ENCODE measurements around the gene FBXL14. TPM values are rescaled to one million over a fixed set of nuclear protein-coding genes. Genes with fewer than 3 reads are reported as not detected.
A peak's percentile ranks its signal among the peaks of the same experiment; 100 is the strongest.

The FBXL14 gene
- total and polyA plus RNA-seq, 2 of the 13 experiments (the other 11 are each of a cell fraction or from before 2014, with no cell fraction given) = 7.0 to 7.4 TPM

GRCh38 chr12:1594006-1594260 is 448 bp downstream of the FBXL14 start (continued):
- TF ChIP-seq ZBTB10 (CRISPR knock-in tag; IDR thresholded peaks at IDR 0.05; ENCODE audit: borderline replicate concordance) = no peak
- 0 out of 2 replicates have a peak, but pooled peaks have one; percentile 12 for TF ChIP-seq ZNF709 (CRISPR knock-in tag; IDR thresholded peaks at IDR 0.05)
- 0 out of 2 replicates have a peak, but pooled peaks have one; percentile 11 for TF ChIP-seq ERF (CRISPR knock-in tag; IDR thresholded peaks at IDR 0.05)
- no peak for TF ChIP-seq ZNF10 (CRISPR knock-in tag; IDR thresholded peaks at IDR 0.05; ENCODE audit: borderline replicate concordance, low read depth)
- TF ChIP-seq ZNF740 (CRISPR knock-in tag; IDR thresholded peaks at IDR 0.05) = 0 out of 2 replicates have a peak, but pooled peaks have one; percentile 44
- TF ChIP-seq ZNF232 (CRISPR knock-in tag; IDR thresholded peaks at IDR 0.05; ENCODE audit: borderline replicate concordance) = no peak
- TF ChIP-seq NFYB (CRISPR knock-in tag; IDR thresholded peaks at IDR 0.05) = no peak
- no peak for TF ChIP-seq ZKSCAN8 (CRISPR knock-in tag; IDR thresholded peaks at IDR 0.05; ENCODE audit: borderline replicate concordance)
- TF ChIP-seq ZNF792 (CRISPR knock-in tag; IDR thresholded peaks at IDR 0.05) = no peak
- no peak for TF ChIP-seq GABPB1 (CRISPR knock-in tag; IDR thresholded peaks at IDR 0.05)
- no peak for TF ChIP-seq PRDM10 (CRISPR knock-in tag; IDR thresholded peaks at IDR 0.05; ENCODE audit: low read depth)
- no peak for TF ChIP-seq ZNF841 (CRISPR knock-in tag; IDR thresholded peaks at IDR 0.05; ENCODE audit: borderline replicate concordance)
- TF ChIP-seq SIN3B (IDR thresholded peaks at IDR 0.05; ENCODE audit: low read length) = 0 out of 2 replicates have a peak, but pooled peaks have one; percentile 5
- no peak for TF ChIP-seq MXD1 (CRISPR knock-in tag; IDR thresholded peaks at IDR 0.05)
- TF ChIP-seq EEA1 (CRISPR knock-in tag; IDR thresholded peaks at IDR 0.05; ENCODE audit: borderline replicate concordance) = no peak
- TF ChIP-seq ZNF343 (CRISPR knock-in tag; IDR thresholded peaks at IDR 0.05) = no peak
- TF ChIP-seq MEIS2 (CRISPR knock-in tag; IDR thresholded peaks at IDR 0.05) = no peak; the same call in 1 of the 2 replicates
- no peak for TF ChIP-seq TARDBP (CRISPR knock-in tag; IDR thresholded peaks at IDR 0.05)
- no peak for TF ChIP-seq GATAD1 (CRISPR knock-in tag; IDR thresholded peaks at IDR 0.05)
- no peak for TF ChIP-seq ZNF780A (CRISPR knock-in tag; IDR thresholded peaks at IDR 0.05)
- no peak for TF ChIP-seq ZNF430 (CRISPR knock-in tag; IDR thresholded peaks at IDR 0.05)
- no peak for TF ChIP-seq ZNF775 (CRISPR knock-in tag; IDR thresholded peaks at IDR 0.05; ENCODE audit: borderline replicate concordance)
- no peak for TF ChIP-seq ZNF362 (CRISPR knock-in tag; IDR thresholded peaks at IDR 0.05; ENCODE audit: borderline replicate concordance)
- TF ChIP-seq TP53 (CRISPR knock-in tag; conservative IDR thresholded peaks at IDR 0.05) = no peak
- no peak for TF ChIP-seq THYN1 (CRISPR knock-in tag; IDR thresholded peaks at IDR 0.05; ENCODE audit: borderline replicate concordance, low read depth)

Data from HepG2 (cell line).